AG09319 (cell line): Measurements from ENCODE around the gene CETN2.
A peak's percentile ranks its signal among the peaks of the same experiment; 100 is the strongest.

Source experiments
- DNase-seq: peaks from one replicate; pipeline ENCODE4 v3.0.0-alpha.2; 2010; ENCODE audit warnings: low read depth; ENCODE audit errors: extremely low read depth
- TF ChIP-seq, protein P1 (sequence below): IDR thresholded peaks from 2 replicates; pipeline ENCODE4 v1.5.1; 2011; ENCODE audit warnings: low read depth, mild to moderate bottlenecking, inconsistent platforms, low read length, moderate library complexity

CETN2 gene

DNA sequence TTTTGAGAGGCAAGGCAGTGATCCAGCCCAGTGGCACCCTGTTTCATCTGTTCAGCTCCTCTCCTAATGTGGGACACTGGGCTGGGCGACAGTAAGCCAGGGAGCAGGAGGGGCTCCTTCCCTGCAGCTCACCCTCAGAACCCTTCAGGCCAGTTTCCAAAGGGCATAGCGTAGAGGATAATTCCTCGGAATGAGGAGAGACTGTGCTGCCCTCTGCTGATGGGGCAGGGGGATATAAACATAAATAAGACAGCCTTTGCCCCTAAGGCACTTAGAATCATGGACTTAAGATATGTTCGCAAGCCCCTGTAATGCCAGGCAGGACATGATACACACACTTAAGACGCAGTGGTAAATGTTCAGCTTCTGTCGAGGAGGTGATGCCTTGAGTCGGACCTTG, 39.4 kb upstream of the CETN2 start:
- DNase-seq = no peak
- TF ChIP-seq, protein P1, sequence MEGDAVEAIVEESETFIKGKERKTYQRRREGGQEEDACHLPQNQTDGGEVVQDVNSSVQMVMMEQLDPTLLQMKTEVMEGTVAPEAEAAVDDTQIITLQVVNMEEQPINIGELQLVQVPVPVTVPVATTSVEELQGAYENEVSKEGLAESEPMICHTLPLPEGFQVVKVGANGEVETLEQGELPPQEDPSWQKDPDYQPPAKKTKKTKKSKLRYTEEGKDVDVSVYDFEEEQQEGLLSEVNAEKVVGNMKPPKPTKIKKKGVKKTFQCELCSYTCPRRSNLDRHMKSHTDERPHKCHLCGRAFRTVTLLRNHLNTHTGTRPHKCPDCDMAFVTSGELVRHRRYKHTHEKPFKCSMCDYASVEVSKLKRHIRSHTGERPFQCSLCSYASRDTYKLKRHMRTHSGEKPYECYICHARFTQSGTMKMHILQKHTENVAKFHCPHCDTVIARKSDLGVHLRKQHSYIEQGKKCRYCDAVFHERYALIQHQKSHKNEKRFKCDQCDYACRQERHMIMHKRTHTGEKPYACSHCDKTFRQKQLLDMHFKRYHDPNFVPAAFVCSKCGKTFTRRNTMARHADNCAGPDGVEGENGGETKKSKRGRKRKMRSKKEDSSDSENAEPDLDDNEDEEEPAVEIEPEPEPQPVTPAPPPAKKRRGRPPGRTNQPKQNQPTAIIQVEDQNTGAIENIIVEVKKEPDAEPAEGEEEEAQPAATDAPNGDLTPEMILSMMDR = no peak; the same call in 1 of the 2 replicates

DNA sequence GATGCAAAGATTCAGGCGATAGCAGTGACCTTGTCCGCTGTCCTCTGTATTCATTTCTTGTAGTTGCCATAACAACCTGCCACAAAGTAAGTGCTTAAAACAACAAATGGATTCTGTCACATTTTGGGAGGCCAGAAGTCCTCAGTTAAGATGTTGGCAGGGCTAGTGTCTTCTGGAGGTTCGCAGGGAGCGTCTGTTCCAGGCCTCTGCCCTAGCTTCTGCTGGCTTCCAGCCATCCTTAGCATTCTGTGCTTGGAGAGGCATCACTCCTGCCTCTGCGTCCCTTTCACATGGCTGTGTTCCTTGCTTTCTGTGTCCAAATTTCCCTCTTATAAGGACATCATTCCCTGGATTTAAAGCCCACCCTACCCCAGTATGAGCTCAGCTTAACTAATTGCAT, 35.8 kb upstream of the CETN2 start:
- DNase-seq = no peak
- TF ChIP-seq, protein P1 = no peak

DNA sequence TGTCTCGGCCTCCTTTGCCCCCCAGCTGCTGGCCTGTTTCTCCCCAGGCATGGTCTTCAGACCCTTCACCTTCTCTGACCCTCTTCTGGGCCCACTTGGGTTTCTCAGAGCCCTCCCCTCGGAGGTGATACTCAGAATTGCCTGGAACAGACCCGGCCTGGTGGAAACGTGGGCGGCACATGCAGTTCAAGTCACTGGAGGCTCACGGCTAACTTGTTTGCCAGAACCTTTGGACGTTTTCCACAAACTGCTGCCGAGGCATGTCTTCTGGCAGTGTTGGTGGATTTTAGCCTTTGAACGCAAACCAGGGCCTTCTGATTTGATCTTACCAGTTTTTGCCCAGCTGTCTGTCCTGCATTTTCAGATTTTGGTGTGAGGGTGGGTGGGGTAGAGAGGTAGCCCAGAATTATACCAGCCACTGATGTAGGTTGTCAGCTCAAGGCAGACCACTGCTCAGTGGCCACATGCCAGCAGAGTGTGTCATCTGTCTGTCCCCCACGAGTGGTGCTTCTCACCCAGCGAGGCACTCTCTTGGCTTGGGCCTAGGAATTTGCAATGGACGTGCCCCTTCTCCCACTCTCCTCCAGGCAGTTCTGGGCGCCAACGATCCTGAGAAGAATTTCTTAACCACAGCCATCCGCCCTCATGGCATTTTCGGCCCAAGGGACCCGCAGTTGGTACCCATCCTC, 34.8 kb upstream of the CETN2 start:
- DNase-seq = no peak
- TF ChIP-seq, protein P1 = no peak

DNA sequence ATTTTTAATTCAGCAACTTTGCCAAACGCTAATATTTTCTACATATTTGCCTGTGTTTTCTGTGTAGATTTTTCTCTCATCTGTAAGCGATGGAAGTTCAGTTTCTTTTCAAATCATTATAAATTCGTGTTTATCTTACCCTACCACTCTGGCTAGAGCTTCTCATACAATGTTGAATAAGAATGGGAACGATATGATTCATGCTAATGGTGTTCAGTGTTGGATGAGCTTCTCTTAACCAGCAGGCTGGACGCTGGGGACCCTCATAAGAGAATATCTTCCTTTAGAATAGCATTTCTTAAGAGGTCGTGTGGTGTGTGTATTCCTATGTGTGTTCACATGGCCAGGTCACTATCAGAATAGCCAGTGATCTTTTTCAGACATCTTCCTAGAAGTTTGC, 31.3 kb upstream of the CETN2 start:
- DNase-seq = no peak
- TF ChIP-seq, protein P1 = no peak

DNA sequence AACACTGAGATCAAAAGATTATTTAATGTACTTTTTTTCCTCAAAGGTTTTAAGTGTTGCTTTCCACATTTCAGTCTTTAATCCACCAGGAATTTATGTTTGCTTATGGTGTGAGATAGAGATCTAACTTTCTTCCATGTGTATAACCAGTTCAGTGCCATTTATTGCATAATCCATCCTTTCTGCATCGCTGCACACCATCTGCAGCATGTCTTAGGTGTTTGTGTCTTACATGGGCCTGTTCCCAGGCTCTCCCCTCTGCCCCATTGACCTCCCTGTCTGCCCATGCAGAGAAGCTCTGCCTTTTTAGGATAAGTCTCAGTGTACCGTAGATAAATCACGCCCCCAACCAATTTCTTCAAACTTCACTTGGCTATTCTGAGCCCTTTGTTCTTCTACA, 30.6 kb upstream of the CETN2 start:
- DNase-seq = peak; percentile 10
- TF ChIP-seq, protein P1 = no peak

DNA sequence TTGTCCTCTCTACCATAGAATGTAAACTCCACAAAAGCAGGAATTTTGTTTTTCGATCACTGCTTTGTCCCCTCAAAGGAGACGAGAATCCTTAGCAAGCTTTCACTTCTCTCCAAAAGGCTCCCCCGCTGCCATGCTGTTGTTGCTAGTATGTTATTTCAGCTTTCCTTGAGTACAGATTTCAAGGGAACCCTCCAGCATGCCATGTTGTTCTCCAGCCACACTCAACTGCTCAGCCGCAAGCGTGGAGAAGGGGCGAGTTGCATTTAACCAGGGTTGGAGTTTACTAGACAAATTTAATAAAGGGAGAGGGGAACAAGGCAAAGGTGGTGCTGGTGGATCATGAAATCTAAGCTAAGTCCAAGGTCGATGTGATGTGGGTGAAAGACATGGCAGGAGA, 23.4 kb upstream of the CETN2 start:
- DNase-seq = no peak
- TF ChIP-seq, protein P1 = no peak

DNA sequence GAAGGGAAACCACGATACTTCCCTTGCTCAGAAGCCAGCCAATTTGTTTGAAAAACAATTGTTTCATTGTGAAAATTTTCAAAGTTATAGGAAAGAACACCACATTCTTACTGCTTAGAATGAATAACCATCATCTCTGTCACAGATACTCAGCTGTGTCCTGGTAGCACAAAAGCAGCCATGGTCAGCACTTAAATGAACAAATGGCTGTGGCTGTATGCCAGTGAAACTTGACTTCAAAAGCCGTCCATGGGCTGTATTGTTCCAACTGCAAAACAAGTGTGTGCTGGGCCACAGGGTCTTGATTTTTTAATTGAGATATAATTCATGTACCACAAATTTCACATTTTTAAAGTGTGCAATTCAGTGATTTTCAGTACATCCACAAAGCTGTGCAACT, 19.9 kb upstream of the CETN2 start:
- no peak for DNase-seq
- TF ChIP-seq, protein P1 = no peak
